Smooth muscle cell (in vitro differentiated cells): Measurements from ENCODE around the gene TXLNG. TPM values are rescaled to one million over a fixed set of nuclear protein-coding genes. Genes with fewer than 3 reads are reported as not detected.

ENCODE experiments used
- DNase-seq: peaks from one replicate; lab custom pipeline; 2025; ENCODE audit not compliant: unreplicated experiment; lab: John Stamatoyannopoulos, UW
- H2AFZ ChIP-seq: fragments of 200-600 bp; sonication (generic); 2 replicates; pipeline ENCODE4 v1.6.0; 2016; ENCODE audit warnings: antibody characterized with exemption, low read depth, mild to moderate bottlenecking
- H3F3A ChIP-seq: fragments of 200-600 bp; sonication (generic); 2 replicates; pipeline ENCODE4 v1.6.0; 2017; ENCODE audit warnings: antibody characterized with exemption, low read depth
- H3K27ac ChIP-seq: fragments of 200-600 bp; sonication (generic); 2 replicates; pipeline ENCODE4 v1.5.1; 2016; ENCODE audit warnings: low read depth, mild to moderate bottlenecking
- H3K27me3 ChIP-seq: fragments of 200-600 bp; sonication (generic); 2 replicates; pipeline ENCODE4 v1.6.1; 2016; ENCODE audit warnings: low read depth, mild to moderate bottlenecking
- H3K36me3 ChIP-seq: fragments of 200-600 bp; sonication (generic); 2 replicates; pipeline ENCODE4 v1.5.1; 2016; ENCODE audit warnings: low read depth
- H3K4me1 ChIP-seq: fragments of 200-600 bp; sonication (generic); 2 replicates; pipeline ENCODE4 v1.5.1; 2016; ENCODE audit warnings: low read depth
- H3K4me2 ChIP-seq: fragments of 200-600 bp; sonication (generic); 2 replicates; pipeline ENCODE4 v1.6.0; 2016; ENCODE audit warnings: mild to moderate bottlenecking
- H3K4me3 ChIP-seq: fragments of 200-600 bp; sonication (generic); 2 replicates; pipeline ENCODE4 v1.5.1; 2016; ENCODE audit warnings: mild to moderate bottlenecking
- H3K79me2 ChIP-seq: fragments of 200-600 bp; sonication (generic); 2 replicates; pipeline ENCODE4 v1.6.0; 2016; ENCODE audit warnings: low read depth, mild to moderate bottlenecking
- H3K9ac ChIP-seq: fragments of 200-600 bp; sonication (generic); 2 replicates; pipeline ENCODE4 v1.6.0; 2016; ENCODE audit warnings: low read depth
- H3K9me3 ChIP-seq: fragments of 200-600 bp; sonication (generic); replicated peaks from 2 replicates; pipeline ENCODE4 v1.5.1; 2016; ENCODE audit warnings: low read depth
- H4K20me1 ChIP-seq: fragments of 200-600 bp; sonication (generic); 2 replicates; pipeline ENCODE4 v1.6.0; 2016; ENCODE audit warnings: low read depth
- CTCF ChIP-seq: fragments of 200-600 bp; sonication (generic); IDR thresholded peaks from 2 replicates; pipeline ENCODE4 v1.5.1; 2017; ENCODE audit warnings: borderline replicate concordance, mild to moderate bottlenecking, antibody characterized with exemption; ENCODE audit not compliant: insufficient read depth, poor library complexity, severe bottlenecking
- WGBS: methylation state at CpG from one replicate; pipeline ENCODE4 v1.1.7; 2016; ENCODE audit warnings: low lambda C conversion rate; 5-methylcytosine and 5-hydroxymethylcytosine counted together
- polyA plus RNA-seq: library from polyadenylated mRNA; unstranded; fragments of >200 nt; fragmentation: Nextera tagmentation; extraction: Ambion mirVana; gene quantifications from 2 replicates; pipeline ENCODE4 v1.2.1, GENCODE V29; 2016
- total RNA-seq: library from RNA; depleted of rRNA; stranded (reverse); fragments of >200 nt; gene quantifications from 2 replicates; pipeline ENCODE4 v1.2.3, GENCODE V29; 2014

TXLNG gene
- total and polyA plus RNA-seq, 2 experiments from 2014 or later, result 5.7 to 19.6 TPM

GRCh38 chrX:16882702-16883486 lies 96.6 kb downstream of the TXLNG start:
- H3K4me2 ChIP-seq, result peak overlapping the region; percentile 96
- no peaks in the 10 kb centered on the region for H4K20me1 ChIP-seq
- 2% methylated on average over 27 of the region's 27 CpGs for WGBS
- H3K9me3 ChIP-seq, result no peaks in the 10 kb centered on the region
- no peaks in the 10 kb centered on the region for H3K79me2 ChIP-seq
- H3K9ac ChIP-seq, result peak overlapping the region; percentile 44
- H3K27me3 ChIP-seq, result peaks cover 15% of the 10 kb centered on the region
- H3K4me1 ChIP-seq, result peaks cover 4% of the 10 kb centered on the region
- H3F3A ChIP-seq, result no peaks in the 10 kb centered on the region
- H2AFZ ChIP-seq, result peak overlapping the region; percentile 97
- peak; percentile 15 for DNase-seq
- no peaks in the 10 kb centered on the region for H3K36me3 ChIP-seq
- H3K27ac ChIP-seq, result peak overlapping the region; percentile 20
- H3K4me3 ChIP-seq, result peak overlapping the region; percentile 70
- TF ChIP-seq CTCF, result peak; percentile 69

- Histone ChIP-seq H3K27me3 (peaks cover 11% of the 10 kb centered on the region), H4K20me1 (no peaks in the 10 kb centered on the region), H2AFZ (peak overlapping the region; percentile 97), H3K79me2 (no peaks in the 10 kb centered on the region), H3K9me3 (no peaks in the 10 kb centered on the region), H3K4me3 (peak overlapping the region; percentile 70), H3K9ac (no peak overlapping the region), H3K36me3 (no peaks in the 10 kb centered on the region), H3K4me2 (peak overlapping the region; percentile 96), H3K27ac (no peak overlapping the region), H3F3A (no peaks in the 10 kb centered on the region), H3K4me1 (peaks cover 4% of the 10 kb centered on the region)
- TF ChIP-seq CTCF, result no peak
- no peak for DNase-seq
- 50% methylated on average over 3 of the region's 3 CpGs for WGBS
Observed at GRCh38 chrX:16883487-16883804, 97.2 kb downstream of the TXLNG start.

GRCh38 chrX:16885628-16886027 lies 99.4 kb downstream of the TXLNG start:
- H3K4me2 ChIP-seq, result no peak overlapping the region
- H3K4me3 ChIP-seq, result no peak overlapping the region
- H3K27me3 ChIP-seq, result peaks cover 4% of the 10 kb centered on the region
- peaks cover 4% of the 10 kb centered on the region for H3K4me1 ChIP-seq
- no peaks in the 10 kb centered on the region for H3K36me3 ChIP-seq
- no peaks in the 10 kb centered on the region for H3K79me2 ChIP-seq
- no peak overlapping the region for H3K9ac ChIP-seq
- H3F3A ChIP-seq, result no peaks in the 10 kb centered on the region
- no peaks in the 10 kb centered on the region for H4K20me1 ChIP-seq
- no peak for DNase-seq
- H3K9me3 ChIP-seq, result no peaks in the 10 kb centered on the region
- WGBS, result 94% methylated on average over 1 of the region's 1 CpG
- no peak overlapping the region for H3K27ac ChIP-seq
- TF ChIP-seq CTCF, result no peak
- no peak overlapping the region for H2AFZ ChIP-seq
